T-cell (primary cell): ENCODE results near the gene PET100. TPM values are rescaled to one million over a fixed set of nuclear protein-coding genes. Genes with fewer than 3 reads are reported as not detected.

ENCODE experiments used
- ATAC-seq, 4 experiments: fragments of 200-7000 bp in 3 of 4; fragments of 150-1000 bp in 1 of 4; cut with Tn5 transposase; replicated peaks in 1 of 4; 1 replicate in 3 of 4; 2 replicates in 1 of 4; pipeline ENCODE4 v1.10.0; 2021; ENCODE audit warnings: moderate library complexity in 3 of 4, mild to moderate bottlenecking in 2 of 4, moderate number of reproducible peaks in 1 of 4
- CTCF ChIA-PET, 2 donors: fragments of 300-600 bp; sonication (Branson Sonifier 250); formaldehyde crosslinking; loops; one replicate each; lab custom pipeline; 2022; ENCODE audit warnings: antibody characterized with exemption in 2 of 2; lab: Charles Lee
- POLR2A ChIA-PET, 2 donors: fragments of 300-600 bp; sonication (Branson Sonifier 250); formaldehyde crosslinking; loops; one replicate each; lab custom pipeline; 2022; ENCODE audit warnings: antibody characterized with exemption in 2 of 2; lab: Charles Lee
- DNase-seq, 35 experiments: peaks; one replicate each; pipeline versions ENCODE4 v3.0.0 to v3.0.0-alpha.2; 2013 to 2023
- H3K27ac ChIP-seq: one replicate; pipeline ENCODE4 v1.5.1; 2013; ENCODE audit warnings: low read length
- H3K27me3 ChIP-seq, 2 experiments: replicated peaks in 1 of 2; 1 replicate in 1 of 2; 2 replicates in 1 of 2; pipeline versions ENCODE4 v1.6.1 to v1.7.0; 2013; ENCODE audit warnings: low read length in 1 of 2, mixed read lengths in 1 of 2; ENCODE audit not compliant: control insufficient read depth in 2 of 2, insufficient read depth in 2 of 2; ENCODE audit errors: extremely low read depth in 1 of 2
- H3K36me3 ChIP-seq, 2 donors: 1 replicate in 1 of 2; 2 replicates in 1 of 2; pipeline versions ENCODE4 v1.6.1 to v1.7.0; 2013; ENCODE audit warnings: low read length in 1 of 2; ENCODE audit not compliant: control insufficient read depth in 2 of 2, insufficient read depth in 1 of 2; ENCODE audit errors: extremely low read depth in 1 of 2
- H3K4me1 ChIP-seq, 2 experiments: 1 replicate in 1 of 2; 2 replicates in 1 of 2; pipeline versions ENCODE4 v1.6.1 to v1.7.0; 2013; ENCODE audit warnings: low read length in 2 of 2, mixed read lengths in 1 of 2; ENCODE audit not compliant: insufficient read depth in 2 of 2, control insufficient read depth in 1 of 2; ENCODE audit errors: extremely low read depth in 1 of 2
- H3K4me3 ChIP-seq, 2 donors: 1 replicate in 1 of 2; 2 replicates in 1 of 2; pipeline versions ENCODE4 v1.5.1 to v1.7.0; 2013; ENCODE audit warnings: mild to moderate bottlenecking in 2 of 2, low read length in 1 of 2, moderate library complexity in 1 of 2; ENCODE audit not compliant: control insufficient read depth in 1 of 2; ENCODE audit errors: extremely low read depth in 1 of 2
- H3K9me3 ChIP-seq: 2 replicates; pipeline ENCODE4 v1.7.0; 2013
- H3K27ac Mint-ChIP-seq, 2 donors: one replicate each; pipeline ENCODE4 v1.8.0; 2020 to 2021; ENCODE audit warnings: mild to moderate bottlenecking in 2 of 2, mixed read lengths in 2 of 2
- H3K27me3 Mint-ChIP-seq, 2 donors: one replicate each; pipeline ENCODE4 v1.8.0; 2021 to 2022; ENCODE audit warnings: mixed read lengths in 2 of 2
- H3K36me3 Mint-ChIP-seq: one replicate; pipeline ENCODE4 v1.8.0; 2021; ENCODE audit warnings: mixed read lengths
- H3K4me1 Mint-ChIP-seq, 3 donors: one replicate each; pipeline ENCODE4 v1.8.0; 2020 to 2022; ENCODE audit warnings: mixed read lengths in 3 of 3, mild to moderate bottlenecking in 1 of 3
- H3K4me3 Mint-ChIP-seq, 3 donors: one replicate each; pipeline ENCODE4 v1.8.0; 2020 to 2022; ENCODE audit warnings: mild to moderate bottlenecking in 3 of 3, mixed read lengths in 3 of 3, moderate library complexity in 3 of 3
- H3K9me3 Mint-ChIP-seq, 3 donors: one replicate each; pipeline ENCODE4 v1.8.0; 2020 to 2022; ENCODE audit warnings: mixed read lengths in 3 of 3
- WGBS: methylation state at CpG from one replicate; pipeline ENCODE4 v1.1.5; 2013; ENCODE audit warnings: missing lambda C conversion rate; ENCODE audit not compliant: insufficient coverage; 5-methylcytosine and 5-hydroxymethylcytosine counted together
- total RNA-seq, 35 experiments: library from RNA in 6 of 35; stranded (reverse) in 6 of 35; fragments of 120-200 nt in 1 of 35; gene quantifications; one replicate each; pipeline versions ENCODE4 v1.2.1 to v1.2.4 and lab custom pipeline; 2013 to 2026

The PET100 gene
- total RNA-seq, 5 donors from 2014 or later (not counting 1 experiment from before 2014, with no cell fraction given), result 105 to 139 (median 110) TPM

- DNase-seq (no peak), ATAC-seq (peak in 2 of 4 experiments; percentile 5 to 18)
- Histone ChIP-seq H3K27me3 (peaks cover 2 to 52% of the 10 kb centered on the region in 2 experiments), H3K4me3 (peak overlapping the region in 1 of 2 donors; percentile 47), H3K9me3 (no peaks in the 10 kb centered on the region), H3K27ac (no peak overlapping the region), H3K36me3 (no peaks in the 10 kb centered on the region), H3K4me1 (peaks cover 0 to 10% of the 10 kb centered on the region in 2 experiments)
- POLR2A ChIA-PET, result no interaction called here
- CTCF ChIA-PET, result interaction anchor here in 1 of 2 donors (0.5 kb wide), 1 partner anchor 18 kb away, joined by 6 read pairs; no protein-coding TSS in a partner anchor
- H3K27me3 Mint-ChIP-seq, result peaks cover 37 to 48% of the 10 kb centered on the region in 2 donors
- no peak overlapping the region for H3K27ac Mint-ChIP-seq
- peaks cover 5 to 7% (median 6%) of the 10 kb centered on the region in 3 donors for H3K4me1 Mint-ChIP-seq
- no peaks in the 10 kb centered on the region for H3K9me3 Mint-ChIP-seq
- 3% methylated on average over 55 of the region's 70 CpGs for WGBS
- peak overlapping the region; percentile 56 to 74 (median 61) for H3K4me3 Mint-ChIP-seq
- no peaks in the 10 kb centered on the region for H3K36me3 Mint-ChIP-seq
Observed at GRCh38 chr19:7596211-7596937, 33.2 kb upstream of the PET100 start.

GRCh38 chr19:7597689-7598088 is 31.9 kb upstream of the PET100 start:
- peaks cover 2 to 50% of the 10 kb centered on the region in 2 experiments for H3K27me3 ChIP-seq
- no peak overlapping the region for H3K4me3 ChIP-seq
- Mint-ChIP-seq H3K27me3 (peaks cover 44 to 48% of the 10 kb centered on the region in 2 donors), H3K36me3 (no peaks in the 10 kb centered on the region), H3K4me3 (peak overlapping the region in 1 of 3 donors; percentile 28), H3K4me1 (peaks cover 5 to 7% (median 6%) of the 10 kb centered on the region in 3 donors), H3K9me3 (no peaks in the 10 kb centered on the region), H3K27ac (no peak overlapping the region)
- ATAC-seq (no peak), DNase-seq (no peak)
- WGBS, result 71% methylated on average over 3 of the region's 9 CpGs
- ChIA-PET CTCF (interaction anchor here in 1 of 2 donors (0.6 kb wide), 1 partner anchor 16 kb away, joined by 3 read pairs; no protein-coding TSS in a partner anchor), POLR2A (no interaction called here)
- H3K9me3 ChIP-seq, result no peaks in the 10 kb centered on the region
- no peak overlapping the region for H3K27ac ChIP-seq
- no peaks in the 10 kb centered on the region for H3K36me3 ChIP-seq
- H3K4me1 ChIP-seq, result peaks cover 0 to 10% of the 10 kb centered on the region in 2 experiments

GRCh38 chr19:7598180-7598579 is 31.4 kb upstream of the PET100 start:
- peaks cover 2 to 49% of the 10 kb centered on the region in 2 experiments for H3K27me3 ChIP-seq
- peaks cover 0 to 10% of the 10 kb centered on the region in 2 experiments for H3K4me1 ChIP-seq
- ChIA-PET POLR2A (no interaction called here), CTCF (interaction anchor here (0.6 to 0.9 kb wide), 3 partner anchors 11 to 200 kb away, joined by 3 to 6 read pairs (median 3); no protein-coding TSS in a partner anchor)
- Mint-ChIP-seq H3K36me3 (no peaks in the 10 kb centered on the region), H3K4me1 (peaks cover 5 to 7% (median 6%) of the 10 kb centered on the region in 3 donors), H3K27me3 (peaks cover 45 to 46% of the 10 kb centered on the region in 2 donors), H3K9me3 (no peaks in the 10 kb centered on the region), H3K27ac (no peak overlapping the region), H3K4me3 (peak overlapping the region in 1 of 3 donors; percentile 28)
- H3K9me3 ChIP-seq, result no peaks in the 10 kb centered on the region
- no peak overlapping the region for H3K27ac ChIP-seq
- H3K4me3 ChIP-seq, result no peak overlapping the region
- H3K36me3 ChIP-seq, result no peaks in the 10 kb centered on the region
- WGBS, result 46% methylated on average over 5 of the region's 6 CpGs
- DNase-seq (no peak), ATAC-seq (no peak)

GRCh38 chr19:7600721-7601120 is 28.9 kb upstream of the PET100 start:
- no peak overlapping the region for H3K27ac Mint-ChIP-seq
- ATAC-seq (no peak), DNase-seq (no peak)
- POLR2A ChIA-PET, result interaction anchor here in 1 of 2 donors (0.6 kb wide), 1 partner anchor 1614 kb away, joined by 10 read pairs; no protein-coding TSS in a partner anchor
- H3K9me3 Mint-ChIP-seq, result no peaks in the 10 kb centered on the region
- CTCF ChIA-PET, result no interaction called here
- H3K27me3 Mint-ChIP-seq, result peaks cover 36 to 38% of the 10 kb centered on the region in 2 donors
- no peak overlapping the region for H3K27ac ChIP-seq
- H3K4me3 Mint-ChIP-seq, result no peak overlapping the region
- H3K4me1 ChIP-seq, result peaks cover 0 to 12% of the 10 kb centered on the region in 2 experiments
- H3K4me1 Mint-ChIP-seq, result peaks cover 0 to 5% (median 2%) of the 10 kb centered on the region in 3 donors
- no peak overlapping the region for H3K4me3 ChIP-seq
- H3K27me3 ChIP-seq, result peaks cover 2 to 54% of the 10 kb centered on the region in 2 experiments
- no peaks in the 10 kb centered on the region for H3K36me3 Mint-ChIP-seq
- no peaks in the 10 kb centered on the region for H3K9me3 ChIP-seq
- H3K36me3 ChIP-seq, result no peaks in the 10 kb centered on the region

- Mint-ChIP-seq H3K9me3 (no peaks in the 10 kb centered on the region), H3K4me3 (no peak overlapping the region), H3K27ac (no peak overlapping the region), H3K36me3 (no peaks in the 10 kb centered on the region), H3K27me3 (peaks cover 33 to 34% of the 10 kb centered on the region in 2 donors), H3K4me1 (peaks cover 0 to 11% (median 0%) of the 10 kb centered on the region in 3 donors)
- ATAC-seq (no peak), DNase-seq (no peak)
- Histone ChIP-seq H3K9me3 (no peaks in the 10 kb centered on the region), H3K36me3 (no peaks in the 10 kb centered on the region), H3K4me1 (peaks cover 4 to 7% of the 10 kb centered on the region in 2 experiments), H3K27me3 (peaks cover 2 to 54% of the 10 kb centered on the region in 2 experiments), H3K4me3 (no peak overlapping the region), H3K27ac (no peak overlapping the region)
- WGBS, result 45% methylated on average over 11 of the region's 15 CpGs
- ChIA-PET CTCF (no interaction called here), POLR2A (no interaction called here)
Observed at GRCh38 chr19:7602240-7602934, 27.2 kb upstream of the PET100 start.

GRCh38 chr19:7602935-7603497 is 26.6 kb upstream of the PET100 start:
- Mint-ChIP-seq H3K9me3 (no peaks in the 10 kb centered on the region), H3K4me1 (peaks cover 0 to 11% (median 0%) of the 10 kb centered on the region in 3 donors), H3K4me3 (no peak overlapping the region), H3K36me3 (no peaks in the 10 kb centered on the region), H3K27ac (no peak overlapping the region), H3K27me3 (peaks cover 27 to 28% of the 10 kb centered on the region in 2 donors)
- CTCF ChIA-PET, result interaction anchor here in 1 of 2 donors (0.6 kb wide), 1 partner anchor 30 kb away, joined by 10 read pairs; no protein-coding TSS in a partner anchor
- Histone ChIP-seq H3K27ac (no peak overlapping the region), H3K4me3 (no peak overlapping the region), H3K4me1 (peaks cover 5 to 7% of the 10 kb centered on the region in 2 experiments), H3K36me3 (no peaks in the 10 kb centered on the region), H3K27me3 (peaks cover 2 to 54% of the 10 kb centered on the region in 2 experiments), H3K9me3 (no peaks in the 10 kb centered on the region)
- POLR2A ChIA-PET, result no interaction called here
- ATAC-seq (no peak), DNase-seq (no peak)
- WGBS, result 70% methylated on average over 4 of the region's 11 CpGs
